ENCODE data around the gene FADS2.

The FADS2 gene

GRCh38 chr11:61885784-61886580, 57.9 kb downstream of the FADS2 start:
- TF ChIP-seq CTCF (IDR thresholded peaks at IDR 0.05; ENCODE audit: low read depth, low read length), result no peak
- DNase-seq (ENCODE audit: extremely low read depth, low read depth), result no peak

GRCh38 chr11:61886643-61887042, 58.5 kb downstream of the FADS2 start:
- no peak for DNase-seq (ENCODE audit: extremely low read depth, low read depth)
- TF ChIP-seq CTCF (IDR thresholded peaks at IDR 0.05; ENCODE audit: low read depth, low read length), result no peak

GRCh38 chr11:61887839-61888494, 59.9 kb downstream of the FADS2 start:
- DNase-seq (ENCODE audit: extremely low read depth, low read depth), result peak; percentile 65
- TF ChIP-seq CTCF (IDR thresholded peaks at IDR 0.05; ENCODE audit: low read depth, low read length), result no peak

- DNase-seq (ENCODE audit: extremely low read depth, low read depth), result no peak
These were observed 60.5 kb downstream of the FADS2 start for GRCh38 chr11:61888590-61888989.

GRCh38 chr11:61889831-61890230, 61.7 kb downstream of the FADS2 start:
- TF ChIP-seq CTCF (IDR thresholded peaks at IDR 0.05; ENCODE audit: low read depth, low read length), result no peak
- no peak for DNase-seq (ENCODE audit: extremely low read depth, low read depth)

More at GRCh38 chr11:61888590-61888989, 60.5 kb downstream of the FADS2 start:
- TF ChIP-seq CTCF (IDR thresholded peaks at IDR 0.05; ENCODE audit: low read depth, low read length), result no peak

GRCh38 chr11:61890529-61891330, 62.6 kb downstream of the FADS2 start:
- DNase-seq (ENCODE audit: extremely low read depth, low read depth), result no peak
- TF ChIP-seq CTCF (IDR thresholded peaks at IDR 0.05; ENCODE audit: low read depth, low read length), result no peak

Measured in AG09319 (cell line).